Body of pancreas (tissue), 4 donors: ENCODE measurements around the gene PPP2R2B.

Source experiments
- POLR2A ChIP-seq, 3 donors: fragments of 450-650 bp; IDR thresholded peaks; one replicate each; pipeline ENCODE4 v1.6.1; 2016; ENCODE audit warnings: antibody characterized with exemption in 3 of 3, mild to moderate bottlenecking in 2 of 3
- TF ChIP-seq, protein P1 (sequence below), 7 experiments: fragments of 450-650 bp in 4 of 7; fragments of 200-600 bp in 3 of 7; sonication (generic) in 3 of 7; IDR thresholded peaks; one replicate each; pipeline ENCODE4 v1.5.1; 2016 to 2019; ENCODE audit warnings: antibody characterized with exemption in 7 of 7

DNA sequence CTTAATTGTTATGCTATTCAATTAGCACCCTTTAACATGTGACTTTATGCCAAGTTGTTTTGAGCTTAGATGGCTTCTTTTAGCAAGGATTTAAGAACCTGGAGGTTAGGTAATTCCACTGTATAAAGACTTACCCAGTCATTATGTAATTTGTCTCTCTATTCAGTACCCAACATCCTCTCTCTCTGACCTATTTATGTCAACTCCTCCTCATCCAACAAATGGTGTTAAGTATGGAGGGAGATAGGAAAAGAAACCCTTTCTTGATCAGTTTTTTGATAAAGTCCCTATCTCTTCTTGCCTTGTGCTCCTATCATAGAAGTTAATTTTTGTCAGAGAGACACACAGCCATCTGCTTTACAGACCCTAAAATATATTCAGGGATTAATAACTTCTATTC, 181.3 kb downstream of the PPP2R2B start:
- TF ChIP-seq, protein P1, sequence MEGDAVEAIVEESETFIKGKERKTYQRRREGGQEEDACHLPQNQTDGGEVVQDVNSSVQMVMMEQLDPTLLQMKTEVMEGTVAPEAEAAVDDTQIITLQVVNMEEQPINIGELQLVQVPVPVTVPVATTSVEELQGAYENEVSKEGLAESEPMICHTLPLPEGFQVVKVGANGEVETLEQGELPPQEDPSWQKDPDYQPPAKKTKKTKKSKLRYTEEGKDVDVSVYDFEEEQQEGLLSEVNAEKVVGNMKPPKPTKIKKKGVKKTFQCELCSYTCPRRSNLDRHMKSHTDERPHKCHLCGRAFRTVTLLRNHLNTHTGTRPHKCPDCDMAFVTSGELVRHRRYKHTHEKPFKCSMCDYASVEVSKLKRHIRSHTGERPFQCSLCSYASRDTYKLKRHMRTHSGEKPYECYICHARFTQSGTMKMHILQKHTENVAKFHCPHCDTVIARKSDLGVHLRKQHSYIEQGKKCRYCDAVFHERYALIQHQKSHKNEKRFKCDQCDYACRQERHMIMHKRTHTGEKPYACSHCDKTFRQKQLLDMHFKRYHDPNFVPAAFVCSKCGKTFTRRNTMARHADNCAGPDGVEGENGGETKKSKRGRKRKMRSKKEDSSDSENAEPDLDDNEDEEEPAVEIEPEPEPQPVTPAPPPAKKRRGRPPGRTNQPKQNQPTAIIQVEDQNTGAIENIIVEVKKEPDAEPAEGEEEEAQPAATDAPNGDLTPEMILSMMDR (IDR thresholded peaks at IDR 0.05), result no peak
- no peak for TF ChIP-seq POLR2A (IDR thresholded peaks at IDR 0.05)
